IPS DF 4.7 (cell line): ENCODE results near the gene CLCN2.

Experiments
- DNase-seq: peaks from one replicate; pipeline ENCODE4 v3.0.0-alpha.2; 2013; ENCODE audit warnings: low spot score; ENCODE audit errors: extremely low read depth

Gene CLCN2

GRCh38 chr3:184361532-184361931, at the start of gene CLCN2, which contains the start of gene POLR2H:
Gene CLCN2, minus strand, starts transcription at chr3:184361605. Its CDS starts 126 bp downstream, at chr3:184361479.
Gene POLR2H, plus strand, starts transcription at chr3:184361710. Its CDS starts 1,783 bp downstream, at chr3:184363493.
- no peak for DNase-seq

DNA sequence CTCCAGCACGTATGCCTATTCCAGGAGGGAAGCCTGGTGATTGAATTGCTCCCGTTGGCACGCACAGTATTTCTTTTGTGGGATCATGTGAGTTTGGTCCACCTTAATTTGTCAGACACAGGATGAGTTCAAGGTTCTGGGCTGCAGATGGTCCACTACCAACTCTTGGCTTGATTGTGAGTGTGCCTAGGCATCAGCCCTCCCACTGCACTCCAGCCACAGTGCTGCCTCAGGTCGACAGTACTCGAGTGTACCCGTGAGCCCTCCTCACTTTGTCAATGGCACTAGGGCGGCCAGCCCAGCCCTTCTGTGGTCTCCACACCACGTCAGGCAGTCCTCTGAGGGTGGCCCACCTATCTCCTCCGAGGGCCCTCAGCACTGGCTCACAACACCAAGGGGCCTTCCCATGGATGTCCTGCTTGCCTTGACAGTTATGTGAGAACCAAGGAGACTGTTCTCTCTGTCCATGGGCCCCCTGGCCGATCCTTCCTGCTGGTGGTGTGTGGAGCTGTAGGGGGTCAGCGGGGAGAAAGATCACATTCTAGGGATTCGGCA, 48.6 kb upstream of the CLCN2 start:
- no peak for DNase-seq

DNA sequence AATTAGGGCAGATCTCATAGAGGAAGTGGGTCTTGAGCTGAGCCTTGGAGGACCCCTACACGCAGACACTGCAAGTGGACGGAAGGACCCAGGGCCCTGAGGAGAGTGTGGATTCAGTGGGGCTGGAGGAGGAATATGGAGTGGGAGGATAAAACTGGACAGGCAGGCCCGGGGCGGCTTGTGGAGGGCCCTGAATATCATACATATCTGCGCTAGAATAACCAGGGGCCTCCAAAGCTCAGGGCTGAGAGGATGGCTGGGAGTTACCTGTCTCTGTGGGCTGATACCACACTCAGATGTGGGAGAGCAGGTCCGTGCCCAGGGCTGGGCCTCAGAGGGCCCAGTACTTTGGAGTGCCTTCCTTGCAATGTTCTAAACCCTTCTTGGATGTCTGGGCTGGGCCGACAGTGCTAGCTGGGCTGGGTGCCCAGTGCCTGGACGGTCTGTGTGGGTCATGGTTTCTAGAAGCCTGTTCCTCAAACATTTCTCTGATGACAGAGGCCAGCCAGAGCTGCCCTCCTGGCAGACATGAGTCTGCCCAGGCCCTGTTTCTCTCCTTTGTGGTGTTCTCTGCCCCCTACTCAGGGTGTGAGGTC, 48.0 kb upstream of the CLCN2 start:
- no peak for DNase-seq

DNA sequence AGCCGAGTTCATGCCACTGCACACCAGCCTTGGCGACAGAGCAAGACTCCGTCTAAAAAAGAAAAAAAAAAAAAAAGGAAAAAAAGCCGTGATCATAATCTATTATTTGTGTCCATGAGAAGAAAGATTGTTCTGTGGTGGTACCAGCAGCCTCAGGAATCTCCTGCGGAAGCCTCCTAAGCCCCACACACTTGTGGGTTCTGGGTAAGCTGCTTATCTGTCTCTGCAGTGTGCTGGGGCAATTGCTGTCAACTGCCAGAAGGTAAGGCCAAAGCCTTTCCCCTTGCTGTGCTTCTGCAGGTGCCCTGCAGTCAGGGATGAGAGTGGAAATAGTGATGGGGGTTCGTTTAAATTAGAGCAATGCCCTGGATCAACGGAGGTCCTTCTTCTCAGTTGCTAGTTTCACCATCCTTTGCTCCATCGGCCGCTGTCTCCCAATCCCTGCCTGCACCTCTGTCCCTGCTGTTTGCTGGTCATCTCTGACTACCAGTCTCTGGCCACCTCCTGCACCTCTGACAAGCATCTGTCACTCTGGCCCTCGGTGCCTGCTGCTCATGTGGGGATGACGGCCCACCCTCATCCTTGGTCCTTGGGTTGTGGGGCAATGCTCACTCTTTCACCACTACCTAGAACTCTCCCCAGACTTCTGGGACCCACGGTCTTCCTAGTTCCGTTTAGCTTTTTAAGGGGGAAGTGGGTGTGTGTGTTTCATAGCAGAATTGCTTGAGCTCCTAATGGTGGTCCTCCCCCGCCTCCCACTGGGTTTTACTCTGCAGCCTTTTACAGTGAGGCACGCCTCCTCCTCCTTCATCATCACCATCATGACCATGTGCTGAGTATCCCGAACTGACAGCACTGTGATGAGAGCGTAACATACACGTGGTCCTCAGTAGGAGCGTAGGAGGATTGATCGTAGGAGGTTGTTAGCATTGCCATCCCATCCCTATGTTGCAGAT, 43.9 kb upstream of the CLCN2 start:
- no peak for DNase-seq

DNA sequence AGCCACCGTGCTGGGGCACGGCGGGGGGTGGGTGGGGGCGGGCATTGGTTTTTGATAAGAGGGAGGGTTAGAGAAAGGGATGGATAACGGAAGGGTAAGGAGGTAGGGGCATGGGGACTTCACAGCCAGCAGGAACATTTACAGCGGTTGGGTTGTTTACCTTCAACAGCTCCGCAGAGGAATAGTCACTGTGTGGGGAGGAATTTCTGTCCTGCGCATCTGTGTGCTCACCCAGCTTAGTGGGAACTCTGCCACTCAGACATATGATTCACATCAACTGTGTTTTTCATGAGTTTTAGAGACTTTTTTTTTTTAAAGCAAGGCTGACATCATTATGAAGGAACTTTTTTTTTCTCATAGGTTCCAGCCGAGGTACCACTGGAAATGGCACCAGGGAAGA, 38.0 kb upstream of the CLCN2 start:
- no peak for DNase-seq

DNA sequence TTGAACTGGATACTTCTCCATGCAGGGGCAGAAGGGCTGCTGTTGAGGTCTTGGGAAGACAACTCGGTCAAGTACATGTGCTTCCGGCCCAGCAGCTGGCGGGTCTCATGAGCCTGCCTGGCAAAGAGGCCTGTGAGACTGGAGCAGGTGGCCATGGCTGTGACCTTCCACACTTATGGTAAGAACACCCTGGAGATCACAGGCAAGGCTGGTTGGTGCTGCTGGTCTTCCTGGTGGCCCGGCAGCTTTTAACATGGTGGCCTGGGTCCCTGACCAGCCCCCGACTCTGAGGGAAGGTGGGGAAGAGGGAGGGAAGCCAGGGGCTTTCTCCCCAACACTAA, 33.9 kb upstream of the CLCN2 start:
- DNase-seq = no peak

DNA sequence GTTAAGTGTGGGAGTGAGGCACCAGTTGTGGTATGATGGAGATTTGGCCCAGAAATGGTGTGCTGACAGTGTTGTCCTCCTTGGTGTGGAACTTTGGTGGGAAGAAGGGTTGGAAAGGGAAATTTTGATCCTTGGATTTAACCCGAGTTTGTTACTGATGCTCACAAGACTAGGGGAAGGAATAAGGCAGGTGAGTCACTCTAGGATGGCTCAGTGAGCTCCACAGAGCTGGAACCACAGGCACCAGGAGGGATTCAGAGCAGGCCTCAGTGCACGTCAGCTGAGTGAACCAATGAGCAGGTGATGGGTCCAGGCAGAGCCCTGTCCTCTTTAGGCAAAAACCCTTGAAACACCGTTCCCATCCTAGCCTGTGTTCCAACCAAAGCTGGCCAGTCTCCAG, 29.9 kb upstream of the CLCN2 start:
- no peak for DNase-seq

- DNase-seq = no peak
These were observed 28.6 kb upstream of the CLCN2 start for GRCh38 chr3:184389935-184390528.

DNA sequence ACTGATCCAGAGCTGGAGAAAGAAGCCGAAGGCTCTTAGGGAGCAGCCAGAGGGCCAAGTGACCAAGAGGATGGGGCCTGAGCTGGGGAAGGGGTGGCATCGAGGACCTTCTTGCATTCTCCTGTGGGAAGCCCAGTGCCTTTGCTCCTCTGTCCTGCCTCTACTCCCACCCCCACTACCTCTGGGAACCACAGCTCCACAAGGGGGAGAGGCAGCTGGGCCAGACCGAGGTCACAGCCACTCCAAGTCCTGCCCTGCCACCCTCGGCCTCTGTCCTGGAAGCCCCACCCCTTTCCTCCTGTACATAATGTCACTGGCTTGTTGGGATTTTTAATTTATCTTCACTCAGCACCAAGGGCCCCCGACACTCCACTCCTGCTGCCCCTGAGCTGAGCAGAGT, 28.0 kb upstream of the CLCN2 start:
- no peak for DNase-seq

GRCh38 chr3:184388936-184389230, 27.5 kb upstream of the CLCN2 start:
- DNase-seq = no peak

GRCh38 chr3:184388164-184388935, 26.9 kb upstream of the CLCN2 start:
- no peak for DNase-seq

- no peak for DNase-seq
These were observed 25.8 kb upstream of the CLCN2 start for GRCh38 chr3:184387174-184387714.

DNA sequence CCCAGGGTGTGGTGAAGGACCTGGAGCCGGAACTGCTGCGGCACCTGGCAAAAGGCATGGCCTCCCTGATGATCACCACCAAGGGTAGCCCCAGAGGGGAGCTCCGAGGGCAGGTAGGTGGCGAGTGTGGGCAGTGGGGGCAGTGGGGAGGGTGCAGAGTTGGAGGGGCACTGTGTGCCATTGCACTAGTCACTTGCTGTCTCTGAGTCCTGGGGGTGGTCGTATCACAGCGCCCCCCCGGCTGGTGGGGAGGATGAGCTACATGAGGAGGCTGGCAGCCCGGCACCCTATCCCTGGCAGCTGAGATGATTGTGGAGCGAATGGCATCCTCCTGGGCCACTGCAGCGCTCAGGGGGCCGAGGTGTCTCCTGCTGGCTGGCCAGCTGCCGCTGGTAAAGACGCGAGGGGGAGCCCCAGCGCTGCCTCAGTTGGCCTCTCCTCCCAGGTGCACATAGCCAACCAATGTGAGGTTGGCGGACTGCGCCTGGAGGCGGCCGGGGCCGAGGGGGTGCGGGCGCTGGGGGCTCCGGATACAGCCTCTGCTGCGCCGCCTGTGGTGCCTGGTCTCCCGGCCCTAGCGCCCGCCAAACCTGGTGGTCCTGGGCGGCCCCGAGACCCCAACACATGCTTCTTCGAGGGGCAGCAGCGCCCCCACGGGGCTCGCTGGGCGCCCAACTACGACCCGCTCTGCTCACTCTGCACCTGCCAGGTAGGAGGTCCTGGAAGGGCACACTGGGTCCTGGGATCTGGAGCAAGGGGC, 24.8 kb upstream of the CLCN2 start:
- no peak for DNase-seq

DNA sequence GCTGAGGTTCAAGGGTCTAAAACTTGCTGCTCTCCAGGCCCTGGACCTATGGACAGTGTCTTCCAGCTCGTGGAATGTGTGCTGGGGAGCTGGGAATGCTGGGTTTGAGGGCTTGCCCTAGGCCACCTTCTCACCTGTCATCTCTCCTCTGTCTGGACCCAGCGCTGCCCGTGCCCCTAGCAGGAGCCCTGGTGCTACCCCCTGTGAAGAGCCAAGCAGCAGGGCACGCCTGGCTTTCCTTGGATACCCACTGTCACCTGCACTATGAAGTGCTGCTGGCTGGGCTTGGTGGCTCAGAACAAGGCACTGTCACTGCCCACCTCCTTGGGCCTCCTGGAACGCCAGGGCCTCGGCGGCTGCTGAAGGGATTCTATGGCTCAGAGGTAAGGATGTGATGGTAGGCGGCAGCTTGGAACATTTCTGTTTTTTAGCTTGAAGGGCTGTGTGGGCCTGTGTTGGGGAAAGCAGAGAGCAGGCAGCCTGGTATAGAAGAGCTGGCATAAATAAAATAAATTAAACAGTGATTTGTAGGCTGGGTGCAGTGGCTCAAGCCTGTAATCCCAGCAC, 23.5 kb upstream of the CLCN2 start:
- no peak for DNase-seq

DNA sequence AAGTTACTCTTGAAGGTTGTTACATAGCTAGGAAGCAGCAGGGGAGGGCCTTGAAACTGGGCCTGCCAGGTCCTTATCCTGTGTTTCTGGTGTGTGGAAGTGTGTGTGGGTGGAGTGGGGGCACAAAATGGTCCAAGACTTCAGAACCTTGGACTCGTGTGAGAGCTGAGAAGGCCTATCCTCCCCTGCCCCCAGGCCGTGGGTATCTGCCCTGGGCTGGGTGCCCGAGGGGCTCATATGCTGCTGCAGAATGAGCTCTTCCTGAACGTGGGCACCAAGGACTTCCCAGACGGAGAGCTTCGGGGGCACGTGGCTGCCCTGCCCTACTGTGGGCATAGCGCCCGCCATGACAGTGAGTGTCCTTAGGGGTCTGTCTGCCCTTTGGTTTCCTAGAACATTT, 22.9 kb upstream of the CLCN2 start:
- no peak for DNase-seq

- DNase-seq = no peak
These were observed 21.8 kb upstream of the CLCN2 start for GRCh38 chr3:184383033-184383740.

DNA sequence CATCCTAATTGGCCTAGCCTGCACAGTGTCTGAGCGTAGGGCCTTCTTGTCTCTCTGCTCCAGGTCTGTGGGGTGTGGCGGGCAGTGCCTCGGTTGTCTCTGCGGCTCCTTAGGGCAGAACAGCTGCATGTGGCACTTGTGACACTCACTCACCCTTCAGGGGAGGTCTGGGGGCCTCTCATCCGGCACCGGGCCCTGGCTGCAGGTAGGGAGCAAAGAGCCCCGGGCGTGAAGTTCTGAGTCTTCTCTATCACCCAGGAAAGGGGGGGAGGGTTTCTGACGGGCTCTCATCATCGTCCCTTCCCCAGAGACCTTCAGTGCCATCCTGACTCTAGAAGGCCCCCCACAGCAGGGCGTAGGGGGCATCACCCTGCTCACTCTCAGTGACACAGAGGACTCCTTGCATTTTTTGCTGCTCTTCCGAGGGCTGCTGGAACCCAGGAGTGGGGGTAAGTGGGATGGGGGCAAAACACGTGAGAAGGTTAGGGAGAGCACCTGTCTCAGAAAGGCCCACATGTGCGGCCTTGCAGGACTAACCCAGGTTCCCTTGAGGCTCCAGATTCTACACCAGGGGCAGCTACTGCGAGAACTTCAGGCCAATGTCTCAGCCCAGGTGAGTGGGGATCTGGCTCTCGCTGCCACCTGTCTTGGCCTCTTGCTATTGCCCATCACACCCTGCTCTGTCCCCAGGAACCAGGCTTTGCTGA, 21.1 kb upstream of the CLCN2 start:
- DNase-seq = no peak

GRCh38 chr3:184381261-184382224, 20.1 kb upstream of the CLCN2 start:
- no peak for DNase-seq
